HG03457 (cell line): ENCODE data around the gene AP2A2.

Source experiments
- ATAC-seq: cut with Tn5 transposase; IDR thresholded peaks from one replicate; pipeline ENCODE4 v1.9.1; 2021; ENCODE audit warnings: moderate number of reproducible peaks; ENCODE audit not compliant: unreplicated experiment

The AP2A2 gene

DNA sequence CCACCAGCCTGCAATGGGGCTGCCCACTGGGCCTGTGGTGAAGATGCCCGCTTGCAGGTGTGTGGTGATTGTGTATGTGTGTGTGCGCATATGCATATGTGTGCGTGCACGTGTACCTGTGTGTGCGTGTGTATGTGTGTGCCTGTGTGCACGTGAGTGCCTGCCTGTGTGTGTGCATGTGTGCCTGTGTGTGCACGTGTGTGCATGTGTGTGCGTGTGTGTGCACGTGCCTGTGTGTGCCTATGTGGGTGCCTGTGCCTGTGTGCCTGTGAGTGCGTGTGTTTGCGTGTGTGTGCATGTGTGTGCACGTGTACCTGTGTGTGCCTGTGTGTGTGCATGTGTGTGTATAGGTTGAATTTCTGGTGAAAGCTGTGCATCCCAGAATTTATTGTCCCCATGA, 113.3 kb downstream of the AP2A2 start:
- no peak for ATAC-seq

DNA sequence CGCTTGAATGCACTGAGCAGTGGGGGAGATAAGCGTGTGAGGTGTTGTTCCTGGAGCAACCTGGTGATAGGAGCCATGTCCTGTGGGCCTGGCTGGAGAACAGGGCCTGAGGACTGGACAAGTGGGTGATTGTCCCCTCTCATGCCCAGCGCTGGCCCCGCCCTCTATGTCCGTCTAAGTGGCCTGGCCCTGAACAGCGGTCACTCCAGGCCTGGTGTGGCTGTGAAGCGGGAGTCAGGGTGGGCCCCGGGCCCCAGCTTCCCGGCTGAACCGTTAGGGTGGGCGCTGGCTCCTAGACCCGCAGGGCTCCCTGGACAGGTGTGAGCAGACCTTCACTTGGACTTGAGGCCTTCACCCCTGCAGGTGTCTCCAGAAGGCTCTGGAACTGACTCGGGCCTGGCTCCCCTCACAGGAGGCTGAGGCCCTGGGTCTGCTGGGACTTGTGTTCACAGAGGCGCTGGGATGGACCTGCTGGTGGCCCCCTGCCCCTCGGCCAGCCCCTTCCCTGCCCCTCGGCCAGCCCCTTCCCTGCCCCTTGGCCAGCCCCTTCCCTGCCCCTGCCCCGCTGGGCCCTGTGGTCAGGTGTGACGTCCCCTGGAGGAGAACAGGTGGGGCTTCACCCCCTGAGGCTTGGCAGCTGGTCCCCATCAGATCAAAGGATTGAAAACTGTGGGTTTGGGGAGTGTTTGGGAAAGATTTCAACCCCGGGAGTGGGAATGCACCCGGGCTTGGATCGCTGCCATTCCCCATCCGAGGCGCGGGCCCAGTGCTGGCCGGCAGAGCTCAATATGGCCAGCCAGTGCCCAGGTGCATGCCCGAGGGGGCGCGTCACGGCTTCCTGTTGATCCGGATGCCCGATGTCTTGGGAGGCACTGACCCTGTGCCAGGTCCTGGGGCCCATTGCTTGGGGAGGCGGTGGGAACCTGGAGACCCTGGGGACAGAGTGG, 114.1 kb downstream of the AP2A2 start:
- no peak for ATAC-seq

DNA sequence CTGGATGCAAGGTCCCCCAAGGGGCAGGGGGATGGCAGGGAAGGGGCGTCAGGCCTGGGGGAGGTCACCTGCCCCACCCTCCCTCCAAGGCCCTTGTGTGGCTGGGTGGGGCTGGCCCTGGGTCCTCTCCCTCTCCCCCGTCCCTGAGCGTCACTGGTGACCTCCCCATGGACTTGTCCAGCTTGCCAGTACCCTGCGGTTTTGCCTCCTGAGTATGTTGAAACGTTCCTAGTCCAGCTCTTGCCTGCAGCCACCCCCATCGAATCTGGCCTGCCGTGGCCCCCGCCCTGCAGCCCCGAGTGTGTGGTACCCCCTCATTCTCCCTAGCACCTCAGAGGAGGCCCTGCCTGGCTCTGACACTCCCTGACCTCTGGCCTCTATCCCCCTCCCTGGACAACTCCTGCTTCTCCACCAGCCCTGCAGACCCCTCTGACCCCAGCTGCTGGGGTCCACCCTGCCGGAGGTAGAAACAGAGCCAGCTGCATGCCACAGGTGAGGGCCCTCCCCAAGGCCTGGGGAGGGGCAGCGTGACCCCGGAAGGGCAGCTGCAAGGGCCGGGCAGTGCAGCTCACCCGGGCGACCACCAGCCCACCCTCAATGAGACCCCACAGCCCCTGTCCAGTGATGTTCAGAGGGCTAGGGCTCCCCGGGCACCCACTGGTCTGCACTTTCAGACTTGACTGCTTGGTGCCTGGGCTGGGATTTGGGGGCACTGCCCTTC, 114.9 kb downstream of the AP2A2 start:
- no peak for ATAC-seq

DNA sequence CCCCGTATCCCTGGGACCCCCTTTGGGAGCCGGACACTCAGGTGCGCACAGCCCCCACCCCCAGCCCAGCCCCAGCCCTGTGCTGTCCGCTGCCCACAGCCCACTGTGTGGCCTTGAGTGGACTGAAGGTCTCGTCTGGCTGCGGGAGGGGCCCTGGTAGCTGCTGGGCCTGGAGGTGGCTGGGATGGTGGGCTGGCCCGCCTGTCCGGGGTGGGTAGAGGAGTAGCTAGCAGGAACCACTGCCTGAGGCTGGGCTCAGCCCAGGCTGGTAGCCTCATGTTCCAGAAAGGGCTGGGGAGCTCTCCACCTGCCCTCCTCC, 115.4 kb downstream of the AP2A2 start:
- ATAC-seq: no peak

DNA sequence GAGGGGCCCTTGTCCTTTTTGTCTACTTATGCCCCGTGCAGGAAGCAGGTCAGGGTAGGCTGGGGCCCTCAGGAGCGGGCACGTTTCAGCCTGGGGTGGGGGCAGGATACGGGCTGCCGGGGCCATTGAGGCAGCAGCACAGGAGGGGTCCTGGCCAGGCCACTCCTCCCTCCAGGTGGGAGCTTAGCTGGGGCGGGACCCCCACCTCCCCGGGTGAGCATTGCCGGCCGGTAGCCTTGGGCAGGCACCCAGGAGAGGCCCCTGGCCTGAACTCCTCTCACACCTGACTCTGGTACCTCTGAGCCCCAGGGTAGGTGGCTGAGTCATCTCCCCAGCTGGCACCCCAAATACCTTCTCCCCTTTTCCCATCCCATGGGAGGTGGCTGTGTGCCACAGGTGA, 115.8 kb downstream of the AP2A2 start:
- no peak for ATAC-seq

DNA sequence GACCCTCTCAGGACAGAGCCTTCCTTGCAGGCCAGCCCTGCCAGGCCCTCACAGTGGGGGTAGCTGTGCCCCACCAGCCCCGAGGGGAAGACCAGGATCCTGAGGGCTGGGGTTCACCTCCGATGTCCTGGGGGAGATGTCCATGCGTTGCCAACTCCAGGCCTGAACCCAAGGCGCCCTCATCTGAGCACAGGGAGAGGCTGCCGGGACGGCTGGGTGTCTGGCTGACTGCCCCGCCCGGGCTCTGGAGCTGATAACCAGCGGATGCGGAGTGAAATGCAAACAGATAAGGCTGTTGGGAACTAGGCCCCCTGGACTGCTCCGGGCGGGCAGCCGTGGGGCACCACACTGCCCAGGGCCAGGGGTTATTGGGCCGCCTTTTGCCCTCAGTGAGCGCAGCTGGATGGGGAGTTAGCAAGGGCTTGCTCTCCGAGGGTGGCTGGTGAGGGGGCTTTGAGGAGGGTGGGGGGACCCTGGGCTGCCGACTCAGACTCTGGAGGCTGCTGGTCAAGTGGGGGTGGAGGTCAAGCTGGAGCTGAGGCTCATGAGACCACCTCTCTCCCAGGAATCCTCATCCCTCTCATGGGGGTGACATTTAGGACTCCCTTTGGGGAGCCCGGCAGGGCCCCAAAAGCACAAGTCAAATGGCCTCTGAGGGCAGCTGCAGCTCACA, 116.4 kb downstream of the AP2A2 start:
- ATAC-seq: no peak

DNA sequence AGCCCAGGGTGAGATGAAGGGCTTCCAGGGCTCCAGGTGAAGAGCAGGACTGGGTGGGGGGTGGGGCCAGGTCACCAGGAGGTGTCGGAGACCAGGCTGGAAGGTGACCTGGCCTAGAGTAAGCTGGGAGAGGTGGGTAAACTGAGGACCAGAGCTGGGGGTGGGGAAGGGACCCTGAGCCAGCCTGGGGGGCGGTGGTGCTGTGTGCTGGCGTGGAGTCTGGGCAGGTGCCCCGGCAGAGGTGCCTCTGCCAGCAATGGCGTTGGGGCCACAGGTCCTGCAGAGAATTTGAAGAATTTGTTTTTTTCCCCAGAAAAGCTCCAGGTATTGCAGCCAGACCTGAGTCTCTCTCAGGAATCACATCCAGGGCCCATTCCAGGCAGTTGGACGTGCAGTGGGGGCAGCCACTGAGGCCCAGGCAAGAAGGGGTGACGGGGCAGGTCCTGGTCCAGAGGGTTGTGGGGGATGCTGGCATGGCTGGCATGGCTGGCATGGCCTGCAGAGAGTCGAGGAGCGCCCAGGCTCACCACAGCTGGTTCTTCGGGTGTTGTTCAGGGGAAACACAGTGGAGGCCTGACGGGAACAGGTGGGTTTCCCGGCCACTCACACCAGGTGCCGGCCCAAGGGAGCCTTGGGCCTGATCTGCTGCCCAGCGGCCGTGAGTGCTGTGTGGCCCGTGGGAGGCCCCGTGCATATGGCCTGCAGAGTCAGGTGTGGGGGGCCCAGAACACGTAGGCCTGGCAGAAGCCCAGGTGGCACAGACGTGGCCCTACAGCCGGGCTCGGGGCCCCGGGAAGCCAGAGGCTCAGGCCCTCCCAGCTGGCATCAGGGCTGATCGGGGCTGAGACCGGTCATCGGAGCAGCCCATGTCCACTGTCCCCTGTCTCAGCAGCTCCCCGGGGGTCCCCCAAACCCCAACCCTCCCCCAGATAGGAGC, 117.2 kb downstream of the AP2A2 start:
- ATAC-seq: no peak

DNA sequence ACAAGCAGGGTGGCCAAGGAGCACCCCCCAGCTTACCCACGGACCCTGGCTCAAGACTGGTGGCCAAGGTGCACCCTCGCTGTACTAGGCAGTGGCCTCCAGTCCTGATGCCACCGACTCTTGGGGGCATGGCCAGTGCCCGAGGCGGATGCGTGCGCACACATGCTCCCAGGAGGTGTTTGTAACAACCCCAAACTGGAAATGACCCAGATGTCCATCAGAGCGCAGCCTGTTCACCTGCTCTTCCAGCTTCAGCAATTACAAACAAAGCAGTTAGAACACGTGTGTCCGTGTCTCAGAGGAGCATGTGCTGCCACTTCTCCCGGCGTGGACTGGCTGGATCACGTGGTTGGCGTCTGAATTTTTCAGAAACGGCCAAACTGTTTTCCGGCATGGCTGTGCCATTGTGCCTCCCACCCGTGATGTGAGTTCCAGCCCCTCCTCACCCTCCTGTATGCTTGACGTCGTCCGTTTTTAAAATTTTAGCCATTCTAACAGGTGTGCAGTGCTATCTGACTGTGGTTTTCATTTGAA, 118.0 kb downstream of the AP2A2 start:
- no peak for ATAC-seq

GRCh38 chr11:1044160-1044559, 118.5 kb downstream of the AP2A2 start:
- ATAC-seq: no peak

- ATAC-seq: no peak
Measured at GRCh38 chr11:1047595-1048156, 122.0 kb downstream of the AP2A2 start.

- no peak for ATAC-seq
Measured at GRCh38 chr11:1048375-1049070, 122.9 kb downstream of the AP2A2 start.

DNA sequence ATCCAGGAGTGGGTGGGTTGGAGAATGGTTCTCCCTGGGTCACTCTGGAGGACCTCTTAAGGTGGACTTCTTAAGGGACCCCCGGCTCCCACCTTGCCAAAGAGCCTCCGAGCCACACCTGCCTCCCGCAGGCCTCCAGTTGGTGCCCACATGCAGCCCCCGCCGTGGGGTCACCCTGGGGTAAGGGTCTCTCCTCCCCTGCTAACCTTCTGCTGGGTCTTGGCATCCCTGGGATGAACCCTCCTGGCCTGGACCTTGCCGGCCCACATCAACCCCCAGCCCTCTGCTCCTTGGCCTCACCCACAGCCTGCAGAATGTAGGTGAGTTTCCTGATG, 123.4 kb downstream of the AP2A2 start:
- ATAC-seq: no peak

DNA sequence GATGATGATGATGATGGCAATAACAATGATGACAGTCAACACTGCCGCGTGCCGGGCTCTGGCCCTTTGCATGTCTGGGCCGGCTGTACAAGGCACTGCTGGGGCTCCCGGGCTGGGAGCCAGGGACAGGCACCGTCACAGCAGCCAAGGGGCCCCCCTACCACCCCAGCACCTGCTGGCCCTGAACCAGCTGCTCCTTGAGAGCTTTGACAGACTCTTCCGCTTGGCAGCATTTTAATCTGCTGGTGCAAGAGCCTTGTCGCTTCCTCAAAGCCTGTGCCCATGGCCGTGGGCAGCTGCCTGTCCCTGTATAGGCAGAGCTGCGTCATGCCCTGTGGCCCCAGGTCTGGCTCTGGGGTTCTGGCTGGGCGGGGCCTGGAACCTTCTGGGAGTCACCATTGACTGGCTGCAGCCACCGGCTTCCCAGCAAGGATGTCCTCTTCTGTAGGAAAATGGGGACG, 123.8 kb downstream of the AP2A2 start:
- ATAC-seq: no peak

- ATAC-seq: no peak
Measured at GRCh38 chr11:1049911-1050580, 124.4 kb downstream of the AP2A2 start.

DNA sequence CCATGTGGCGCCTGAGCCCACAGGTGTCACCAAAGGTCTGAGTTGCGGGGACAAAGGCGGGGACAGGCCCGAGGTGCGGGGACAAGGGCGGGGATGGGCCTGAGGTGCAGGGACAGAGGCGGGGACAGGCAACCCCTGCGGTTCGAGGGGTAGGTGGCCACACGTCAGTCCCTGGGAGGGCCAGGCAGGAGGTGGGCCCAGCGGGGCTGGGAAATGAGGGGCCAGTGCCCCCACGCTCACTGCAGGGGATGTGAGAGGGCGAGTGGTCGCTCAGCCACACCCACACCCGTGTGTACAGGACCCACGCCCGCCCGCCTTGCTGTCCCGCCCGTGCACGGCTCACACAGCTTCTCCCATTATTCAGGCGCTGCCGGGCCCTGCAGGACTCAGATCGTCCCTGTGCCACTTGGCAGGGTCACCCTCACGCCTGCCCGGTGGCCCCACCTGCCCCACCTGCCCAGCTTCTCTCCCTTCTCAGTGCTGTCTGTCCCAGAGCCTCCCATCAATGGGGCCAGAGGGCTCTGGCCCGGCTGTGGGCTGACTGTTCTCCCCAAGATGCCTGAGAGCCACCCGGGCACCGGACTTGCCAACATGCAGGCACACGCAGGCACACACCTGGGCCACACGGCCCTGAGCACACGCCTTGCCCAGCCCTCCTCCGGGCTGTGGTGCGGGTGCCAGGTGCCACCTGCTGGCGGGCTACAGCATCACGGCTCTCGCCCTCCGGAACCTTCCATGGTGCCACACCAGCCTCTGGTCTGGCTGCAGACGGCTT, 125.1 kb downstream of the AP2A2 start:
- ATAC-seq: no peak

- ATAC-seq: no peak
Measured at GRCh38 chr11:1051356-1052132, 125.9 kb downstream of the AP2A2 start.
